K562 (cell line): ENCODE data around the gene IGDCC3.

Experiments
- BHLHE40 ChIP-seq: IDR thresholded peaks from 2 replicates; pipeline ENCODE4 v1.6.1; 2011; ENCODE audit warnings: low read length, improper control_type of control experiment
- CTCF ChIP-seq, 3 experiments: IDR thresholded peaks in 2 of 3; conservative IDR thresholded peaks in 1 of 3; 2 replicates each; pipeline ENCODE4 v1.5.1; 2011 to 2012; ENCODE audit warnings: low read length in 3 of 3, mild to moderate bottlenecking in 3 of 3, control low read depth in 2 of 3, improper control_type of control experiment in 1 of 3, inconsistent platforms in 1 of 3, low read depth in 1 of 3, mixed read lengths in 1 of 3, moderate library complexity in 1 of 3; ENCODE audit not compliant: insufficient read depth in 2 of 3
- ELF4 ChIP-seq: fragments of 450-650 bp; formaldehyde crosslinking; IDR thresholded peaks from 2 replicates; pipeline ENCODE4 v1.4.0; 2022; ENCODE audit warnings: missing genetic modification characterization
- EP300 ChIP-seq: IDR thresholded peaks from 2 replicates; pipeline ENCODE4 v1.6.1; 2012; ENCODE audit warnings: low read length, improper control_type of control experiment
- GATA2 ChIP-seq: sonication (generic); formaldehyde crosslinking; IDR thresholded peaks from 2 replicates; pipeline ENCODE4 v1.4.0; 2020; ENCODE audit warnings: mild to moderate bottlenecking, missing genetic modification reagents
- NFYB ChIP-seq: IDR thresholded peaks from 2 replicates; pipeline ENCODE4 v1.6.1; 2011; ENCODE audit warnings: mild to moderate bottlenecking, moderate library complexity; ENCODE audit not compliant: insufficient read length; ENCODE audit errors: extremely low read depth
- PHB2 ChIP-seq: fragments of 450-650 bp; IDR thresholded peaks from 2 replicates; pipeline ENCODE4 v1.6.1; 2017; ENCODE audit warnings: low read depth
- POLR2AphosphoS5 ChIP-seq: IDR thresholded peaks from 2 replicates; pipeline ENCODE4 v1.6.1; 2011; ENCODE audit warnings: mild to moderate bottlenecking, low read depth, low read length, moderate library complexity; ENCODE audit not compliant: control insufficient read depth, insufficient read depth
- PRDM10 ChIP-seq: fragments of 450-650 bp; IDR thresholded peaks from 2 replicates; pipeline ENCODE4 v1.6.1; 2018; ENCODE audit not compliant: partially characterized antibody
- TEAD1 ChIP-seq, 2 experiments: fragments of 450-650 bp in 1 of 2; sonication (generic) in 1 of 2; formaldehyde crosslinking; IDR thresholded peaks; 2 replicates each; pipeline versions ENCODE4 v1.4.0 to v1.8.0; 2020 to 2022; ENCODE audit warnings: mild to moderate bottlenecking in 2 of 2, missing genetic modification reagents in 1 of 2
- YY1 ChIP-seq, 3 experiments: IDR thresholded peaks; 2 replicates each; pipeline ENCODE4 v1.6.1; 2011; ENCODE audit warnings: low read length in 2 of 3, mild to moderate bottlenecking in 2 of 3, moderate library complexity in 2 of 3, borderline replicate concordance in 1 of 3, control low read depth in 1 of 3, low read depth in 1 of 3; ENCODE audit not compliant: insufficient read depth in 3 of 3, insufficient replicate concordance in 2 of 3, control insufficient read depth in 1 of 3, insufficient read length in 1 of 3; ENCODE audit errors: extremely low read depth in 1 of 3
- ZBTB5 ChIP-seq: fragments of 450-650 bp; IDR thresholded peaks from 2 replicates; pipeline ENCODE4 v1.6.1; 2017; ENCODE audit warnings: antibody characterized with exemption

GRCh38 chr15:65423976-65424679, 46.3 kb upstream of the IGDCC3 start:
- TF ChIP-seq TEAD1 (CRISPR knock-in tag; IDR thresholded peaks at IDR 0.05) (no peak), ZBTB5 (no peak), POLR2AphosphoS5 (no peak), EP300 (no peak), NFYB (no peak), CTCF (IDR thresholded peaks at IDR 0.05 in 2 of 3, conservative IDR thresholded peaks at IDR 0.05 in 1 of 3; ENCODE audit: insufficient read depth in 2 of 3, low read depth in 1 of 3, low read length in 3 of 3) (no peak), PHB2 (no peak), PRDM10 (no peak), GATA2 (CRISPR knock-in tag) (no peak), ELF4 (no peak), YY1 (IDR thresholded peaks at IDR 0.05; ENCODE audit: borderline replicate concordance in 1 of 3, control insufficient read depth in 1 of 3, extremely low read depth in 1 of 3, insufficient read depth in 3 of 3, insufficient read length in 1 of 3, insufficient replicate concordance in 2 of 3, low read depth in 1 of 3, low read length in 2 of 3) (no peak), BHLHE40 (no peak)
